Measurements from ENCODE around the gene ZNF799. TPM values are rescaled to one million over a fixed set of nuclear protein-coding genes. Genes with fewer than 3 reads are reported as not detected.

The ZNF799 gene
- total RNA-seq, 1 donor from 2014 or later, result 8.7 TPM

GRCh38 chr19:12353375-12353774, 47.7 kb downstream of the ZNF799 start:
- Mint-ChIP-seq H3K4me1 (no peaks in the 10 kb centered on the region), H3K27me3 (ENCODE audit: insufficient read depth, low read depth) (peaks cover 2% of the 10 kb centered on the region), H3K9me3 (peaks cover 82% of the 10 kb centered on the region), H3K36me3 (peaks cover 55% of the 10 kb centered on the region), H3K27ac (no peak overlapping the region), H3K4me3 (no peak overlapping the region)
- no peak overlapping the region for H2AFZ ChIP-seq (replicated peaks)
- H3K4me1 ChIP-seq, result no peaks in the 10 kb centered on the region
- TF ChIP-seq EZH2 (IDR thresholded peaks at IDR 0.05) (no peak), EZH2phosphoT487 (IDR thresholded peaks at IDR 0.05) (no peak)
- TF ChIP-seq, protein P1, sequence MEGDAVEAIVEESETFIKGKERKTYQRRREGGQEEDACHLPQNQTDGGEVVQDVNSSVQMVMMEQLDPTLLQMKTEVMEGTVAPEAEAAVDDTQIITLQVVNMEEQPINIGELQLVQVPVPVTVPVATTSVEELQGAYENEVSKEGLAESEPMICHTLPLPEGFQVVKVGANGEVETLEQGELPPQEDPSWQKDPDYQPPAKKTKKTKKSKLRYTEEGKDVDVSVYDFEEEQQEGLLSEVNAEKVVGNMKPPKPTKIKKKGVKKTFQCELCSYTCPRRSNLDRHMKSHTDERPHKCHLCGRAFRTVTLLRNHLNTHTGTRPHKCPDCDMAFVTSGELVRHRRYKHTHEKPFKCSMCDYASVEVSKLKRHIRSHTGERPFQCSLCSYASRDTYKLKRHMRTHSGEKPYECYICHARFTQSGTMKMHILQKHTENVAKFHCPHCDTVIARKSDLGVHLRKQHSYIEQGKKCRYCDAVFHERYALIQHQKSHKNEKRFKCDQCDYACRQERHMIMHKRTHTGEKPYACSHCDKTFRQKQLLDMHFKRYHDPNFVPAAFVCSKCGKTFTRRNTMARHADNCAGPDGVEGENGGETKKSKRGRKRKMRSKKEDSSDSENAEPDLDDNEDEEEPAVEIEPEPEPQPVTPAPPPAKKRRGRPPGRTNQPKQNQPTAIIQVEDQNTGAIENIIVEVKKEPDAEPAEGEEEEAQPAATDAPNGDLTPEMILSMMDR (IDR thresholded peaks at IDR 0.05), result no peak
- no peak overlapping the region for H3K9ac ChIP-seq
- H3K27me3 ChIP-seq, result no peaks in the 10 kb centered on the region
- H3K9me3 ChIP-seq (ENCODE audit: low read depth), result peaks cover 46% of the 10 kb centered on the region
- no peaks in the 10 kb centered on the region for H3K79me2 ChIP-seq (ENCODE audit: low read depth)
- no peaks in the 10 kb centered on the region for H4K20me1 ChIP-seq (ENCODE audit: low read depth)
- H3K27ac ChIP-seq, result no peak overlapping the region
- no peaks in the 10 kb centered on the region for H3F3A ChIP-seq (ENCODE audit: low read depth)
- peaks cover 27% of the 10 kb centered on the region for H3K36me3 ChIP-seq
- no peak for DNase-seq (ENCODE audit: low spot score)
- H3K4me3 ChIP-seq, result no peak overlapping the region
- no peak overlapping the region for H3K4me2 ChIP-seq

DNA sequence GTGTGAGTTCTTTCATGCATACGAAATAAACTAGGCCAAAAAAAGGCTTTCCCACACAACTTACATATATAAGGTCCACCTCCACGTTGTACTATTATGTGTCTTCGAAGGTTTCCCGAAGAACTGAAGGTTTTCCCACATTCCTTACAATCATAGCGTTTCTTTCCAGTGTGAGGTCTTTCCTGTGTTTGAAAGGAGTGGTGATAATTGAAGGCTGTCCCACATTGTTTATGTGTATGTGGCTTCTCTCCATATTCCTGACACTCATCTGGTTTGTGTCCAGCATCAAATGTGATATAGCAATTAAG, 50.2 kb downstream of the ZNF799 start:
- H3K27ac ChIP-seq, result no peak overlapping the region
- H3K4me2 ChIP-seq, result no peak overlapping the region
- no peaks in the 10 kb centered on the region for H3K27me3 Mint-ChIP-seq (ENCODE audit: insufficient read depth, low read depth)
- H3K4me3 ChIP-seq, result no peak overlapping the region
- no peak overlapping the region for H2AFZ ChIP-seq (replicated peaks)
- H3K27me3 ChIP-seq, result no peaks in the 10 kb centered on the region
- H3K9me3 Mint-ChIP-seq, result peaks cover 79% of the 10 kb centered on the region
- no peak overlapping the region for H3K9ac ChIP-seq
- no peaks in the 10 kb centered on the region for H3K4me1 ChIP-seq
- H3K79me2 ChIP-seq (ENCODE audit: low read depth), result no peaks in the 10 kb centered on the region
- no peaks in the 10 kb centered on the region for H4K20me1 ChIP-seq (ENCODE audit: low read depth)
- no peak overlapping the region for H3K4me3 Mint-ChIP-seq
- H3K36me3 Mint-ChIP-seq, result peaks cover 65% of the 10 kb centered on the region
- H3K9me3 ChIP-seq (ENCODE audit: low read depth), result peaks cover 50% of the 10 kb centered on the region
- no peak for DNase-seq (ENCODE audit: low spot score)
- TF ChIP-seq EZH2phosphoT487 (IDR thresholded peaks at IDR 0.05) (no peak), EZH2 (IDR thresholded peaks at IDR 0.05) (no peak)
- TF ChIP-seq, protein P1 (IDR thresholded peaks at IDR 0.05), result no peak
- peaks cover 27% of the 10 kb centered on the region for H3K36me3 ChIP-seq
- no peak overlapping the region for H3K27ac Mint-ChIP-seq
- H3F3A ChIP-seq (ENCODE audit: low read depth), result no peaks in the 10 kb centered on the region
- no peaks in the 10 kb centered on the region for H3K4me1 Mint-ChIP-seq

DNA sequence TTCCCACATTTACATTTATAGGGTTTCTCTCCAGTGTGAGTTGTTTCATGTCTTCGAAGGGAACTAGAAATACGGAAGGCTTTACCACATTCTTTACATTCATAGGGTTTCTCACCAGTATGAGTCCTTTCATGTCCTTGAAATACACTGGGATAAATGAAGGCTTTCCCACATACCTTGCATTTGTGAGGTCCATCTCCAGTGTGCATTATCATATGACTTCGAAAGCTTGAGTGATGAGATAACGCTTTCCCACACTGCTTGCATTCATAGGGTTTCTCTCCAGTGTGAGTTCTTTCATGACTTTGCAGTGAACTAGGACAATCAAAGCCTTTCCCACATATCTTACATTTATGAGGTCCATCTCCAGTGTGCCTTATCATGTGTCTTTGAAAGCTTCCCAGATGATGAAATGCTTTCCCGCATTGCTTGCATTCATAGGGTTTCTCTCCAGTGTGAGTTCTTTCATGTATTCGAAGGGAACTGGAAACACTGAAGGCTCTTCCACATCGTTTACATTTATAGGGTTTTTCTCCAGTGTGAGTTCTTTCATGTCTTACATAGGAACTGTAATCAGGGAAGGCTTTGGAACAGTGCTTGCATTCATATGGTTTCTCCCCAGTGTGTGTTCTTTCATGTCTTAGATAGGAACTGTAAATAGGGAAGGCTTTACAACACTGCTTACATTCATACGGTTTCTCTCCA, 50.7 kb downstream of the ZNF799 start:
- no peak overlapping the region for H3K4me3 ChIP-seq

More for the DNA sequence above, 50.7 kb downstream of the ZNF799 start:
- no peak for DNase-seq (ENCODE audit: low spot score)
- H4K20me1 ChIP-seq (ENCODE audit: low read depth), result no peaks in the 10 kb centered on the region
- no peaks in the 10 kb centered on the region for H3K4me1 Mint-ChIP-seq
- no peaks in the 10 kb centered on the region for H3K27me3 ChIP-seq
- H3K36me3 ChIP-seq, result peaks cover 27% of the 10 kb centered on the region
- H3K27me3 Mint-ChIP-seq (ENCODE audit: insufficient read depth, low read depth), result no peaks in the 10 kb centered on the region
- H3K9ac ChIP-seq, result no peak overlapping the region
- H3K79me2 ChIP-seq (ENCODE audit: low read depth), result no peaks in the 10 kb centered on the region
- H3K27ac ChIP-seq, result no peak overlapping the region
- H3K4me2 ChIP-seq, result no peak overlapping the region
- H3K27ac Mint-ChIP-seq, result no peak overlapping the region
- TF ChIP-seq EZH2phosphoT487 (IDR thresholded peaks at IDR 0.05) (no peak), EZH2 (IDR thresholded peaks at IDR 0.05) (no peak)
- TF ChIP-seq, protein P1 (IDR thresholded peaks at IDR 0.05), result no peak
- no peaks in the 10 kb centered on the region for H3F3A ChIP-seq (ENCODE audit: low read depth)
- peaks cover 68% of the 10 kb centered on the region for H3K36me3 Mint-ChIP-seq
- H3K9me3 Mint-ChIP-seq, result peaks cover 81% of the 10 kb centered on the region
- H2AFZ ChIP-seq (replicated peaks), result no peak overlapping the region
- no peaks in the 10 kb centered on the region for H3K4me1 ChIP-seq
- H3K4me3 Mint-ChIP-seq, result no peak overlapping the region
- H3K9me3 ChIP-seq (ENCODE audit: low read depth), result peaks cover 50% of the 10 kb centered on the region

All from neural progenitor cell (in vitro differentiated cells).